OCI-LY3 (cell line): ENCODE data around the gene PRKRA.

Source experiments
- EZH2phosphoT487 ChIP-seq: fragments of 200-600 bp; shearing (Covaris generic); IDR thresholded peaks from 2 replicates; pipeline ENCODE4 v1.6.1; 2018; ENCODE audit warnings: antibody characterized with exemption, mixed run types, low read depth
- TF ChIP-seq, protein P1 (sequence below): fragments of 200-600, 300-600 bp; sonication (generic); IDR thresholded peaks from 2 replicates; pipeline ENCODE4 v1.5.1; 2014; ENCODE audit warnings: antibody characterized with exemption, low read length, low read depth

DNA sequence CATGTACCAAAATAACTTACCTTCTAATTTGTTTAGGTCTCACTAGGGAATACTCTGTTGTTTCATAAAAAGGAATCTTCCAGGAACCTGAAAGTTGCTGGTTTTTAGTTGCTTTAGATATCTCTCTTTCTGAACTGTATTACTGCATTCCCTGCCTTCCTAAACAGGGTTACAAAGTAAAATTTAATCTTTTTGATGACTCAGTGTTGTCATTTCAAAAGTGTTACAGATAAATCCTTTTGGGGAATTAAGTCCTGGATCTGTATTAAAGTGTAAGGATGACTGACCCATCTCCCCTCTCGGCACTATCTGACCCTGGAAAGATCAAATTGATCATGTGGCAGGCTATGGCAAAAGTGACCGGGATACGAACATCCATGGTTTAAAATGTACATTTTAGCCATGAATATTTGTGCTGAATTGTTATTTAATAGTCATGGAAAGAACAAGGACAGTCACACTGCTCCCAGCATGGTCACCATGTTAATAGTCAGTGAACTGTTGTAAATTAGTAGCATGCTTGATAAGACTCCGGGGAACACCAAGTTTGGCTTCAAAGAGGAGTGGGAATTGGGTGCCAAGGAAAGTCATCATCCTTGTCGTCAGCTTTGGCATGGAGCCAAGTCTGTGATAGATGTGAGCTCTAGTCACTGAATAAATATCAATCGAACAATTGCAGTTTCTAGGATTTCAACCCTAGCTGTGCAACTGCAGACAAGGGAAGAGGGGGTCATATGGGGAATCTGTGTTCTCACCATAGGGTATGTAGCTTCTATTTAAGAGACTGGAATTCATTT lies 33.5 kb upstream of the PRKRA start:
- TF ChIP-seq, protein P1, sequence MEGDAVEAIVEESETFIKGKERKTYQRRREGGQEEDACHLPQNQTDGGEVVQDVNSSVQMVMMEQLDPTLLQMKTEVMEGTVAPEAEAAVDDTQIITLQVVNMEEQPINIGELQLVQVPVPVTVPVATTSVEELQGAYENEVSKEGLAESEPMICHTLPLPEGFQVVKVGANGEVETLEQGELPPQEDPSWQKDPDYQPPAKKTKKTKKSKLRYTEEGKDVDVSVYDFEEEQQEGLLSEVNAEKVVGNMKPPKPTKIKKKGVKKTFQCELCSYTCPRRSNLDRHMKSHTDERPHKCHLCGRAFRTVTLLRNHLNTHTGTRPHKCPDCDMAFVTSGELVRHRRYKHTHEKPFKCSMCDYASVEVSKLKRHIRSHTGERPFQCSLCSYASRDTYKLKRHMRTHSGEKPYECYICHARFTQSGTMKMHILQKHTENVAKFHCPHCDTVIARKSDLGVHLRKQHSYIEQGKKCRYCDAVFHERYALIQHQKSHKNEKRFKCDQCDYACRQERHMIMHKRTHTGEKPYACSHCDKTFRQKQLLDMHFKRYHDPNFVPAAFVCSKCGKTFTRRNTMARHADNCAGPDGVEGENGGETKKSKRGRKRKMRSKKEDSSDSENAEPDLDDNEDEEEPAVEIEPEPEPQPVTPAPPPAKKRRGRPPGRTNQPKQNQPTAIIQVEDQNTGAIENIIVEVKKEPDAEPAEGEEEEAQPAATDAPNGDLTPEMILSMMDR = no peak
- no peak for TF ChIP-seq EZH2phosphoT487
